ENCODE results near the gene PRG3.

Gene PRG3

DNA sequence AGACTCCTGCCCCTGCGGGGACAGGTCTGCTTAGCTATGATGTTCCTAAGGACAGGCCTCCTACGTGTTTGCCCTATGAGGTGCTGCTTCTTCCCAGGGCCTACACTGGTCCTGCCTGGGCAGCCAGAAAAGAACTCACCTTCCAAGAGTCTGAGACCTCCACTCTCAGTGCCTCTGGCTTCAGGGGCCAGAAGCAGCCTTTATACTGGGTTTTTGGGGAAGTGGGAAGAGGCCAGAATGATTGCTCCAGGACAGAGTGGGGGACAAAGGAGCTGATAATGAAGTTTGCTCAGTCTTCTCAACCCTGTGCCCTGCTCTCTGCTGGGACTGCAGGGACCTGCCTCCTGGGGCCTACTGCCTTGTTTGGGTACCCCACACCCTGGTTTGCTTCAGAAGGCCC, at the start of gene PRG3:
Gene PRG3, minus strand, starts transcription at position 176 of the 400 bp plus-strand sequence. CDS start 442 bp downstream, outside the sequence.
- in situ Hi-C loops (cut with MboI; ENCODE audit: low sequenced_read_pairs), result no loop called here

- in situ Hi-C loops (cut with MboI; ENCODE audit: low sequenced_read_pairs), result no loop called here
These were observed 49.0 kb upstream of the PRG3 start for GRCh38 chr11:57429946-57430345.

DNA sequence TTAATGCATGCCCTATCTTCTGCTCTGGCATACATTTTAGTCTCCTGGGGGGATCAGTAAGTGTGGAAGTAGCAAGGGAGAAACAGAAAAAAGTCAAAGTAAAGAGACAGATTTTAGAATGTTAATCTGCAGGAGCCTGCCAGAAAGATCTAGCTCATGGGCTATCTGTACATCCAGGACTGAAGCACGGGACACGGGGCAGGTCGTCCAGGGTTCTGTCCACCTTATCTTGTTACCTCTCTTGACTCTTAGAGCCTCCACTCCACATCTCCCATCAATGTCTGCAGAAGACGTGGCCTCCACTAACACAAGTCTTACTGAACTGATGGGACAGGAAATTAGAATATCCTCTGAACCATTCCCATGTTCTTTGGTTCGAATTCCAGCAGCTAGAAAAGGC, 47.7 kb upstream of the PRG3 start:
- in situ Hi-C loops (cut with MboI; ENCODE audit: low sequenced_read_pairs), result no loop called here

DNA sequence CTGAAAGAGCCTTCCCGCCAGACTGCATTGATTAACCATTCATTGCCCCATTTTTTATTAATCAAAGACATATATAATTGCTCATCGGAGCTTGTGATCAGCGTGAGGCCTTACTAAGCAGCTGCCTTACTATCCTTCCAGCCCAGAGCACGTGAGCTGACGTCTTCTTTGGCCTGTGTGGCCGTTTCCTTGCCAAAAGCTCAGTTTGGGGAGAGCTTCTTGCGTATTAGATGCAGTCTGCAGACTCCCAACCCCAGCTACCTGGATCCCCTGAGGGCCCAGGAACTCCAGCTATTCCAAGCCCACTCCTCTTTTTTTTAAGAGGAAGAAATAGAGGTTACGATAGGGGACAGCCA, 46.8 kb upstream of the PRG3 start:
- in situ Hi-C loops (cut with MboI; ENCODE audit: low sequenced_read_pairs), result no loop called here

- in situ Hi-C loops (cut with MboI; ENCODE audit: low sequenced_read_pairs), result no loop called here
These were observed 46.2 kb upstream of the PRG3 start, which contains the start of gene SLC43A3 for GRCh38 chr11:57426929-57427726. Gene SLC43A3, minus strand, starts transcription at chr11:57427121. Its CDS starts 949 bp downstream, at chr11:57426172.

- in situ Hi-C loops (cut with MboI; ENCODE audit: low sequenced_read_pairs), result no loop called here
These were observed 45.5 kb upstream of the PRG3 start for GRCh38 chr11:57426439-57426928.

DNA sequence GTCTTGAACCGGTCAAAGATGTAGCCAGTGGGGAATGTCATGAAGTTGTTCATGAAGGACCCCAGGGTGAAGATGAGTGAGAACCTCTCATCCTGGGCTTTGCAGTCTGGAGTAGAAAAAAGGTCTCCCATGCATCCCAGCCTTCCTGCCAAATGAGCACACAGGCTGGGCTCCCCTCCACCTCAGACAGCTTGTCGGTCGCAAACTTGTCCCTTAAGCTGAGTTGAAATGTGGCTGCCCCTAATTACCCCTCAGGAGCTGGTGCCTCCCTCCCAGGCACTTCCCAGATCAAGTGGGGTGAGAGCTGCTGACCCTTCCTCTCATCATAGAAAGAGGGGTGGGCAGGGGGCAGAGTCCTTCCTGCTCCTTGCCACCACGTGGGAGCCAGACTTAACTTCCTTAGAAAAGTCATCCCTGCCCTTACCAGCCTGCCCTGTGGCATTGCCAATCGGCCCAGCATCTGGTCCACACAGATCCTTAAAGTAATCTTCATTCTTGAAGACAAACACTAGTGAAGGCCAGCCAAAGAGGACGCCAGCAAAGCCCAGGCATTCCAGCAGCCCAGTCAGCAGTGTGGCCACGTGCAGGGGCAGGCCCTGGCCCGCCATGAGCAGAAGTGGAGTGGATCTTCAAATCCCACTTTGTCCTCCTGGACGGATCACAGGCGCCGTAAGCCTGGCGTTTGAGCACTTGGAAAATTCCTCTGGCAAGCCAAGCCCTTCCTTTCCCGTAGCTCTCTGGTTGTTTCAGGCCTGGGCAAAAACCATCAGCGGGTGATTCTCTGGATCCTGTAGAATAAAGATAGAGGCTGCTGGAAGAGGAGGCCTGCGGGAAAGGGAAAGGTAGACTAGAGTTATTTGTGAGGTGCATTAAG, 44.9 kb upstream of the PRG3 start:
- in situ Hi-C loops (cut with MboI; ENCODE audit: low sequenced_read_pairs), result no loop called here

DNA sequence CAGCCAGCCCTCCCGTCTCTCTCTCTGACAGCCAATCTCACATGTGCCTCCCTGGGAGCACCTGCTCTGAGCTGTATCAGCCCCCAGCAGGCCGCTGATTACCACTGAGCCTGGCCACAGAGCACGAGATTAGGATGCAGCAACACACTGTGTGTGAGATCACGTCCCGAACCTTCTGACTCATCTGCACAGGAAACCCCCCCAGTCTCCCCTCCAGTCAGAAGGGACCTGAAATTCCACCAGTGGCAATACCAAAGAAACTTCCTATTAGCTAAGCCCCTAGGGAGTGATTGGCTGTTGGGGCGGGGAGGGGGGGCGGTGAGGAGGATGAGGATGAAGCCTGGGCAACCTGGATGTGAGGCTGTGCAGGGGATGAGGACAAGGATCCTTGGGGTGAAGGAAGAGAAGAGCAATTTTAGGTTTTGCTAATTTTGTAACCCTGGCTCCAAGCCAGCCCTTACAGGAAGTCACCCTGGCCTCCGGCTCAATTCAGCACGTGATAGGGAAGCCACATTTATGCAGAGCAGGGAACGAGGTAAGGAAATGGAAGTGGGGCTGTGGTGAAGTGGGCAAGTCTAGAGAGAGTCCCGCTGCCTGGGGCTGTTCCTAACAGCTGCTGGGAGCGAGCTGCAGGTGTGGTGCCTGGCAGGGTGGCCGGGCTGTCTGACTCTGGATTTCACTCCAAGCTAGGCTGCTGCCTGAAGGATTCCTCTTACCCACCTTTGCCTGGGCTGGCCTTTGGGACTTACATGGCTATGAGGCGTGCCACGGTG, 44.0 kb upstream of the PRG3 start:
- in situ Hi-C loops (cut with MboI; ENCODE audit: low sequenced_read_pairs), result no loop called here

DNA sequence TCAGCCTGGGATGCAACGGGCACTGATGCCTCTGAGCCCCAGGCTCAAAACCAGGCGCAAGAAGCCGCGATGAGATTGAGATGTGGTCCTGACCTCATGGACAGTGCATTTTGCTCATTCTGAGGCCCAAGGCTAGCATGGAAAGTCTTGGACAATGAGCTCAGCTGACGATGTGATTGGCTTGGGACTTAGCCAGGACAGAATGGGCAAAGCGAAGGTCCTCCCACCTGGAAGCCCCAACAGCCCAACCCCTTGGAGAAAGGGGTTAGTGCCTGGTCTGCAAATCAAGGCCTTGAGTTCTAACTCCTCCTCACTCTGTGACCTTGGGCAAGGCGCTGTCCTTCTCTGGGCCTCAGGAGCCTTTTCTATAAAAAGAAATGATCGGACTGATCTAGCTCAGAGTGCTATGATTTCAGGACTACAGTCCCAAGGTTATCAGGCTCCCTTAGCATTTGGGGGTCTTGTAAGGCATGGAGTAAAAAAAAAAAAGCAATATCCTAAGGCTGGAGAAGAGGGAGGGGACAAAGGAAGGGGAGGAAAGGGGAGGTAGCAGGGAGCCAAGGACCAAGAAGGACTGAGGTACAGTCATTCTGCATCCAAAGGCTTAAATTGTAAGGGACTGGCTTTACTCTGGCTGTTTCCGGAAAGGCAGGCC, 43.3 kb upstream of the PRG3 start:
- in situ Hi-C loops (cut with MboI; ENCODE audit: low sequenced_read_pairs), result no loop called here

DNA sequence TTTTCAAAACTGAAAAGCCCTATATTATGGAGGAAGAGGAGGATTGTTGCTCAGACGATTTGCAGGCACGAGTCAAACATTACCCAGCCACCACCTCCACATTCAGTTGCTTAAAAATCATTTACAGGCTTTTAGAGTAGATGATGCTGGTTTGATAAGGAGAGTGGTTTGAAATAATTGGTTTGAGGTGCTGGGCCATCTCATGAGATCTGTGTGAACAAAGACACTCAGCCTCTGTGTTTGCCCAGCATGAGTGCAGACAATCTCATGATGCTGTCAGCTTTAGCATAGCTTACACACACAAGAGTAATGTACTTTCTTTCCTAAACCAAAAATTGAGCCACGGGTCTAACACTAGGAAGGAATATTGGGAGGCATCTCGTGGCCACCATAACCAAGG, 41.7 kb upstream of the PRG3 start:
- in situ Hi-C loops (cut with MboI; ENCODE audit: low sequenced_read_pairs), result no loop called here

- in situ Hi-C loops (cut with MboI; ENCODE audit: low sequenced_read_pairs), result no loop called here
These were observed 40.9 kb upstream of the PRG3 start for GRCh38 chr11:57421805-57422204.

DNA sequence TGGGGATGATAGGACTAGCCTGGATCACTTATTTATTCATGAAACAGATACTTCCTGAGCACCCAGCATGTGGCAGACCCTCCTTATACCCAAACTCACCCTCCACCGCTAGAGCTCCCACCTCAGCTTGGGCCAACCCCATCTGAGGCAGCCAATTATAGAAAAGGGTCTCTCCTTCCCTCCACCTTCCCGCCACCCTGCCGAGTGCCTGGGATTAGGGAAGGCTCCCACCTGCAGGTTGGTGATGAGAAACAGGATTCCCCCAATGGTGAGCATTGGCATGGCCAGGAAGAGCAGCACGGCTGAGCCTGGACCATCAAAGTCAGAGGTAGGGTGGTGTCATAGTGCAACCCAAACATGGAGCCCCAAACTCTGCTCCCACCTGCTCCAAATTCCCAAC, 40.1 kb upstream of the PRG3 start:
- in situ Hi-C loops (cut with MboI; ENCODE audit: low sequenced_read_pairs), result no loop called here

- in situ Hi-C loops (cut with MboI; ENCODE audit: low sequenced_read_pairs), result no loop called here
These were observed 38.2 kb upstream of the PRG3 start for GRCh38 chr11:57419146-57419545.

DNA sequence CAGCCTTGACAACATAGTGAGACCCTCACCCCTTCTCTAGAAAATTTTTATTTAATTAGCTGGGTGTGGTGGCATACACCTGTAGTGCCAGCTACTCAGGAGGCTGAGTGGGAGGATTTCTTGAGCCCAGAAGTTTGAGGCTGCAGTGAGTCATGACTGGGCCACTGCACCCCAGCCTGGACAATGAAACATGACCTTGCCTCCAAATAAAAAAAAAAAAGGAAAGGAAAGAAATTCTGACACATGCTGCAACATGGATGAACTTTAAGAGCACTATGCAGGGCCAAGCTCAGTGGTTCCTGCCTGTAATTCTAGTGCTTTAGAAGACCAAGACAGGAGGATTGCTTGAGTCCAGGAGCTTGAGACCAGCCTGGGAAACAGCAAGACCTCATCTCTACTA, 37.2 kb upstream of the PRG3 start:
- in situ Hi-C loops (cut with MboI; ENCODE audit: low sequenced_read_pairs), result no loop called here

GRCh38 chr11:57417056-57417455, 36.1 kb upstream of the PRG3 start:
- in situ Hi-C loops (cut with MboI; ENCODE audit: low sequenced_read_pairs), result no loop called here

GRCh38 chr11:57416436-57416835, 35.5 kb upstream of the PRG3 start:
- in situ Hi-C loops (cut with MboI; ENCODE audit: low sequenced_read_pairs), result no loop called here

DNA sequence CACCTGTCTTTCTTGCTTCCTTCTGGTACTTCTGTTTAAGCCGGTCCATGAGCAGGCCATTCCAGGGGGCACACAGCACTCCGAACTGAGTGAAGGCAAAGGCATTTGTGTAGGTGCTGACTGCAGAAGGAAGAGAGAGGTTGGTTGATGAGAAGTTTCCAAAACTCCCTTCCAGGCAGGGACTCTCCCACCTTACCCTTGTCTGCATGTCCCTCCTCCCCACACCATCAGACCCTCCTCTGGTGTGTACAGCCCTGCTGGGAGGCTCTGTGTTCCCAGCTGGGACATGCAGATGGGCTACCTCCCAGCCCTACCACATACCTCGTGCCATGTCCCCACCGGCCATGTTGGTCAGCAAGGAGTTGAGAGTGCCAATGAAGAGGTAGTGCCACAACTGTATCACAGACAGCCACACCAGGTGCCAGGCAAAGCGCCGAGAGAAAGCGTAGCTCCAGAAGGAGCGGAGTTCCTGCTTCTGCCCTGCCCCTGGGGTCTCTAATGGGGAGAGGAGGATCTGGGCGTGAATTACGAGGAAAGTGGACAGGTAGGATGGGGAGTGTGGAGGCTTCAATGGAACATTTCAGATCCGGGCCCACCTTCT, 33.8 kb upstream of the PRG3 start:
- in situ Hi-C loops (cut with MboI; ENCODE audit: low sequenced_read_pairs), result no loop called here

- in situ Hi-C loops (cut with MboI; ENCODE audit: low sequenced_read_pairs), result no loop called here
These were observed 32.7 kb upstream of the PRG3 start for GRCh38 chr11:57413681-57414080.

DNA sequence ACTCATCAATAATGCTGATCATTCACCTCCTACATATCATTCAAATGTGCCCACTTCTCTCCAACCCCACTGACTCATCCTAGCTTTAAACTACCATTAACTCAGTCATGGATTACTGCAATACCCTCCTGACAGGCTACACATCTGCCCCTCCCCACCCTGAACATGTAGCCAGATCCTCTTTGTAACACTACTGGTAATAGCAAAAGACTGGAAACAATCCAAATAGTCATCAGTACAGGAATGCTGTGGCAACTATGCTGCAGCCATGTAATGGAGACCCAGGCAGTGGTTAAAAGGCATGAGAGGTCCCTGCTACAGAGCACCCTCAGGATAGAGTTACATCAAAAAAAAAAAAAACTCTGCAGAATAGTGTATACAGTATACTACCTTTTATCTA, 29.3 kb upstream of the PRG3 start:
- in situ Hi-C loops (cut with MboI; ENCODE audit: low sequenced_read_pairs), result no loop called here

All from HL-60/S4 (cell line).